ENCODE results near the gene FRY. TPM values are rescaled to one million over a fixed set of nuclear protein-coding genes. Genes with fewer than 3 reads are reported as not detected.

The FRY gene
- total RNA-seq, 2 donors from 2014 or later = 32.0 to 45.4 TPM

- Histone ChIP-seq H3K27me3 (no peaks in the 10 kb centered on the region), H3K36me3 (replicated peaks in 1 of 2; ENCODE audit: insufficient read depth in 1 of 2, low read depth in 2 of 2) (no peaks in the 10 kb centered on the region), H3K4me1 (peaks cover 4% of the 10 kb centered on the region), H3K4me3 (peak overlapping the region; percentile 46 to 52), H3K27ac (peak overlapping the region in 3 of 4 donors; percentile 75 to 93 (median 92)), H3K9me3 (no peaks in the 10 kb centered on the region)
- WGBS, 2 donors = 0% methylated on average over 13 of the region's 13 CpGs
- intact Hi-C loops (cut with DNase I) = no loop called here
- ATAC-seq = no peak
- TF ChIP-seq CTCF (IDR thresholded peaks at IDR 0.05) (no peak), POLR2A (IDR thresholded peaks at IDR 0.05) (no peak)
- no peak for DNase-seq
Observed at GRCh38 chr13:32316028-32316339, 284.4 kb downstream of the FRY start.

GRCh38 chr13:32316501-32316900, 284.9 kb downstream of the FRY start:
- Histone ChIP-seq H3K27me3 (no peaks in the 10 kb centered on the region), H3K9me3 (no peaks in the 10 kb centered on the region), H3K4me1 (peaks cover 4% of the 10 kb centered on the region), H3K27ac (peak overlapping the region in 1 of 4 donors; percentile 92), H3K4me3 (no peak overlapping the region), H3K36me3 (replicated peaks in 1 of 2; ENCODE audit: insufficient read depth in 1 of 2, low read depth in 2 of 2) (no peaks in the 10 kb centered on the region)
- no peak for ATAC-seq
- no peak for DNase-seq
- intact Hi-C loops (cut with DNase I) = no loop called here
- TF ChIP-seq POLR2A (IDR thresholded peaks at IDR 0.05) = no peak
- no peak for TF ChIP-seq CTCF (IDR thresholded peaks at IDR 0.05)
- 54 to 66% methylated on average over 6 of the region's 6 CpGs for WGBS, 2 donors

- ATAC-seq (no peak), DNase-seq (no peak)
- TF ChIP-seq CTCF (IDR thresholded peaks at IDR 0.05) (no peak), POLR2A (IDR thresholded peaks at IDR 0.05) (no peak)
- 77 to 92% methylated on average over 2 of the region's 2 CpGs for WGBS, 2 donors
- no peaks in the 10 kb centered on the region for H3K9me3 ChIP-seq
- H3K4me1 ChIP-seq = peaks cover 4% of the 10 kb centered on the region
- H3K27ac ChIP-seq = no peak overlapping the region
- intact Hi-C loops (cut with DNase I) = no loop called here
- H3K4me3 ChIP-seq = no peak overlapping the region
- H3K36me3 ChIP-seq (replicated peaks in 1 of 2; ENCODE audit: insufficient read depth in 1 of 2, low read depth in 2 of 2) = no peaks in the 10 kb centered on the region
- H3K27me3 ChIP-seq = no peaks in the 10 kb centered on the region
Observed at GRCh38 chr13:32317716-32318465, 286.3 kb downstream of the FRY start.

GRCh38 chr13:32320528-32320927, 289.0 kb downstream of the FRY start:
- TF ChIP-seq CTCF (IDR thresholded peaks at IDR 0.05) (no peak), POLR2A (IDR thresholded peaks at IDR 0.05) (no peak)
- Histone ChIP-seq H3K36me3 (replicated peaks in 1 of 2; ENCODE audit: insufficient read depth in 1 of 2, low read depth in 2 of 2) (no peaks in the 10 kb centered on the region), H3K27ac (no peak overlapping the region), H3K9me3 (no peaks in the 10 kb centered on the region), H3K4me3 (no peak overlapping the region), H3K4me1 (no peaks in the 10 kb centered on the region), H3K27me3 (no peaks in the 10 kb centered on the region)
- intact Hi-C loops (cut with DNase I) = no loop called here
- no peak for DNase-seq
- 70 to 74% methylated on average over 4 of the region's 4 CpGs for WGBS, 2 donors
- no peak for ATAC-seq

GRCh38 chr13:32323912-32324311, 292.3 kb downstream of the FRY start:
- DNase-seq (no peak), ATAC-seq (no peak)
- Histone ChIP-seq H3K9me3 (no peaks in the 10 kb centered on the region), H3K4me1 (no peaks in the 10 kb centered on the region), H3K36me3 (replicated peaks in 1 of 2; ENCODE audit: insufficient read depth in 1 of 2, low read depth in 2 of 2) (no peaks in the 10 kb centered on the region), H3K27me3 (no peaks in the 10 kb centered on the region), H3K27ac (no peak overlapping the region), H3K4me3 (no peak overlapping the region)
- TF ChIP-seq POLR2A (IDR thresholded peaks at IDR 0.05) = no peak
- no peak for TF ChIP-seq CTCF (IDR thresholded peaks at IDR 0.05)
- intact Hi-C loops (cut with DNase I) = no loop called here
